GM18517 (cell line): ENCODE measurements around the gene SMPX.

Experiments used
- ATAC-seq: cut with Tn5 transposase; IDR thresholded peaks from one replicate; pipeline ENCODE4 v1.9.1; 2021; ENCODE audit warnings: mild to moderate bottlenecking, moderate library complexity; ENCODE audit not compliant: unreplicated experiment

The SMPX gene

DNA sequence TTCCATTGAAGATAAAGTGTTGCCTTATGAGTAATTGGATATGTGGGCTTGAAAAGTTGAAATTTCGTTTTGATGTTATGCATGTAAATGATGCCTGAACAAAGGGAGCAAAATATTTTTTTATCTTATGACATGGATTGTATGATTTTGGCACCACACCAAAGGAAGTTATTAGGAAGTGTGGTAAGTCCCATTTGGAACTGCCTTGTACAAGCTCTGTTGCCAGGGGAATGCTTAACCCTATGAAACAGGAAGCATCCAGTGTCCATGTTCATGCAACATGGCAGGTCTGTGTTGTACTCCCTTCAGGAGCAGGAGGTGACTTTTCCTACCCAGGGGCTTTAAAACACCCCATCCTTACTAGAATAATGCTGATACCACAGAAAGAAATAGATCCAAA, 13.2 kb downstream of the SMPX start:
- ATAC-seq, result no peak

DNA sequence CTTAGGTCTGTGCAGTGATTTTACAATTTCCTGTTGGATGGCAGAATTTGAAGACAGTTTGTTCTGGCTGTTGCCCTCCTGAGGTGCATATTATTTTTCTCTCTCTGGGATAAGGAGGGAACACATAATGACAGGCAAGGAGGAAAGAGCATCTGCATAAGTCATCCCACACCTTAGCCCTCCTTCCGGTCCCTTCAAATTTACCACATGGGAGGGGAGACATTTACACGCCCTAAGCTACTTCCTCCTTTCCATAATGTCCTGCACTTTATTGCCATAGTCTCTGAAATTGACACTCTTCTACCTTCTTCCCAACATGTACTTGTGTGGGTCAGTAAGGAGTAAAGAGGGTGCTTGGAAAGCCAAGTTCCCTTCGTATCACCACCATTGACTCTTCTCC, 13.9 kb downstream of the SMPX start:
- ATAC-seq, result no peak

DNA sequence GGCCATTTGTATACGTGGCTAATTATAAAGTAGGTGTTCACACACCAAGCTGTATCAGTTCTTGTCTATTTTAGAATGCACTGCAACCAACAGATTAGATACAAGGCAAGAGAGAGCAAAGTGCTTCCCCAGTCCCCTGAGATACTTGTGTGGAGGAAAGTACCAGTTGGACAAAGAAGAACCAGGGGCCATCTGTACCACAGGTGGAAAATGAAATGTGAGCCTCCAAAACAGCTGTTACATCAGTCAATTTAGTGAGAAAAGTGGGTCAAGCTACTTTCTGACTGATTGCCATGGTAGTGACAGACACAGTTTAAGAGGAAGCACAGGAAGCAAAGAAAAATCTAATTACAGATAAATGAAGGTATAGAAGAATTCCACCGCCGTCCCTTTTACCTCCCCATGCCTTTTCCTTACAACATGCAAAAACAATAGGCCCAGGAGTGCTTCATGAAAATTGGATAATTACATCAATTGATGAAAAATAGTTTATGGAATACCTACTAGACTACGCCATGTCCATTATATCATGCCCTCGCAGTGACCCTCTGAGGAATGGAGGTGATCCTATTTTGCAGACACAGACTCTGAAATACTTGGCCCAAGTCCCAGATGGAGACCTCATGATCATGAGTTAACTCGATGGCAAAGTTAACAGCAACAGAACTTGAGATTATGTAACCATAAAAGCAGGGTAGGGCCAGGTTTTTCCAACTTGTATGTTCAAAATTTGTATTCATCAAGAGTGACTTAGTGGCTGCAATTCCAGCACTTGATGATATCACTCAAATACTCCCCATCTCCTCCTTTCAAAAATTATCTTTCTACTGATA, 15.8 kb downstream of the SMPX start:
- ATAC-seq, result no peak

DNA sequence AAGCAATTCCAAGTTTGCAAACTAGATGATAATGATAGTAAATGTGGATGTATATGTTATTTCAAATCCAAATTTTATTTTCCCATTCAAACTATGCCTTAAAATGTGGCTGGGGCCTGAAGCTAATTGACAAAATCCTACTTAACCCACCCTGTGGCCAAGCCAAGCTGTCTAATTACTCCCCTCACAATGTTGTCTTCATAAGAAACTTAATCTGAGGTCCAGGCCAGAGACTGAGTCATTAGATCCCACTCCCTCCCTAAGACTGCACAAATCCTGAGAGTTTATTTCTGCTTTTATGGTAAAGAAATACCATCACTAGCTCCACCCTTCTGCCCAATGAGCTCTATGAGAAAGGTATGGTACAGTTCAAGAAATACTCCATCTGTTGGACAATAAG, 16.6 kb downstream of the SMPX start:
- ATAC-seq, result no peak

DNA sequence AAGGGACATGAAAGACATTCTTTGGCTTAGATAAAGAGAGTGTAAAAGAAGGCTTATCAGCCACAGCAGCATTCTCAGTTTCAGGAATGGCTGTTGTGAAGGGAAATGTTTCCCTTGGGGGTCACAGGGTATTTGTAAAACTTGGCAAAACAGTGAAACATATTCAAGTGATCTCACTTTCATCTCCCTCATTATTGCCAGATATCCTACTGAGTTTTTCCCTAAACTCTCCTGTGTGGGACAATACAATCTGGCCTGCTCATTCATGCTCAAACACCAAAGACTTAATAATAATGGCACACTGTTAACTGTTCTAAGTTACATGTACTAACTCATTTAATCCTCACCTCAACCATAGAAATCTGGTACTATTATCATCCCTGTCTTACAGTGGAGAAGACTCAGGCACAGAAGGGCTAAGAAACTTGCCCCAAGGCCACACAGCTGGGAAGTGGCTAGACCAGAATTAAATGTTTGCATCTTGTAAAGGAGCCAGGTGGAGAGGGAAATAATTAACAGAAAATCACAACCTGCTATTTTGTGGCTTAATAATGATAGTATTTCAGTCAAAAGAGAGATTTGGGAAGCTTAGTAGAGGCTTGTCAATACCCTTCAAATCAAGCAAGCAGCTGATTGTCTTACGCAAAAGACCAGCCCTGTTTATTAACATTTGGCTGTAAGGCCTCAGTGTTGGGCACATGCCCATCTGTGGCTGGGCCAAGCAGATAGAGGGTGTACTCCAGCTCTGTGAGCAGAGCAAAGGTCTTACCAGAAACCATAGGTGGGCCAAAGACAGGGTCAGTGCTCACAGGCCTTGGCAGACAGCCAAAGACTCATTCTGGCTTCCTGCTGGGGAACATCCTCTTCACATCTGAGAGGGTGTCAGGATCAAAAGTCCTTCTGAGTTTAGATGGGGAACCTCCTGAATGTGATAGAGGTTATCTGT, 17.3 kb downstream of the SMPX start:
- ATAC-seq, result no peak

DNA sequence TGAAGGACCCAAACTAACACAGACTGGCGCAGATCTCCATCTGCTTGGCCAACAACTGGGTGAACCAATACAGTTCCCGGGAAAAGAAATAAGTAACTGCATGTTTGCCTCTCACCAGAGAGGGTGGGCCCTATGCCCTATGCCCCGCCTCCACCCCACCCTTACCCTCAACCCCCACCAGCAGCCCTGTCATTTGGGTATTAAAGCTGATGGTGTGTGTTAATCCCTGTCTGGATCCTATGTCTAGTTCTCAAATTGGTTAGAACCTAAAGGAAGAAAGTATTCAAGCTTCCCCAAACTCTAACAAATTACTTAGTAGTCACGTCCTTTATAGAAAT, 19.0 kb downstream of the SMPX start:
- no peak for ATAC-seq

DNA sequence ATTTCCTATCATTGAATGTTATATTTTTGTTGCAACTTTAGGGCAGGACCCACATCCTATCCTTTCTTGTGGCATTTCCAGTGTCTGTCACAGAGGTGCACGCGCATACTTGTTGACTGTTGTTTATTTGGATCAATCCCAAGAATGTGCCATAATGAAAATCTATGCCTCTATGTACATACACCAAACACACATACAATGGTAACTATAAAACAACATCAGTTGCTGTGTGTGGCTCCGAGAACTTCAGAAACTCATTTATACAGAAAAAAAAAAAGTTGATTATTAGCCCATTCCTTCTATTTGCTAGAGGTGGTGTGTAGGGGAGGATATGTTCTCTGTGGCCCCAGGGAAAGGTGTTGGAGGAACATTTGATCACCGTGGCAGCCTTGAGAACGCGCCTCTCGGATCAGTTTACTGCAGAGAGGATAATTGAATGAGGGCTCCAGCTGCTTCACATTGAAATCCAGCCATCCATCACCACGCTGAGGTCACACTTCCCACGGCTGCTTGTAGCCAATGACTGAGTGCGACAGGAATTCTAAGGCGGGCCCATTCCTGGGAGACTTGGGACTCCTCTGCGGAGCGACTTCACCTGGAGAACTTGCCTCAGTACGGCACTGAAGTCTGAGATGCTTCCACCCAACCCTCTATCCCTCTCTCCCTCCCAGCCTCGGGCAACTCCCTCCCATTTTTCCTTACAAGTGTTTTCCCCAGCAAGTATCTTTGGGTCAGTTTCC, 19.5 kb downstream of the SMPX start:
- ATAC-seq, result no peak

DNA sequence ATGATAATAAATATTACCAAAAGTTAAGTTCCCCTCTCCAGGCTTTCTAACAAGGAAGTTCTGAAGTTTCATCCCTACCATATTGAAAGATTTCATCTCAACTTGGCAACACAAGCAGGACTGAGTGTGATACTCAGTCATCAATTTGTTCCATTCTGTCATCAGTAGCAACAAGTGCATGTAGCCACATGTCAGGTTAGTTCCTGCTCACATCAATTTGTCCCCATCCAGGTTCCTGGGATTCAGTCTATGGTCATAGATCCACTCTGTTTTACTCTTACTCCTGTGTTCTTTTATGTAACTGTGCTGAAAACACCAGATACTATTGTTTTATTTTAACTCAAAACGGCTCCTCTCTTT, 22.2 kb downstream of the SMPX start:
- no peak for ATAC-seq

DNA sequence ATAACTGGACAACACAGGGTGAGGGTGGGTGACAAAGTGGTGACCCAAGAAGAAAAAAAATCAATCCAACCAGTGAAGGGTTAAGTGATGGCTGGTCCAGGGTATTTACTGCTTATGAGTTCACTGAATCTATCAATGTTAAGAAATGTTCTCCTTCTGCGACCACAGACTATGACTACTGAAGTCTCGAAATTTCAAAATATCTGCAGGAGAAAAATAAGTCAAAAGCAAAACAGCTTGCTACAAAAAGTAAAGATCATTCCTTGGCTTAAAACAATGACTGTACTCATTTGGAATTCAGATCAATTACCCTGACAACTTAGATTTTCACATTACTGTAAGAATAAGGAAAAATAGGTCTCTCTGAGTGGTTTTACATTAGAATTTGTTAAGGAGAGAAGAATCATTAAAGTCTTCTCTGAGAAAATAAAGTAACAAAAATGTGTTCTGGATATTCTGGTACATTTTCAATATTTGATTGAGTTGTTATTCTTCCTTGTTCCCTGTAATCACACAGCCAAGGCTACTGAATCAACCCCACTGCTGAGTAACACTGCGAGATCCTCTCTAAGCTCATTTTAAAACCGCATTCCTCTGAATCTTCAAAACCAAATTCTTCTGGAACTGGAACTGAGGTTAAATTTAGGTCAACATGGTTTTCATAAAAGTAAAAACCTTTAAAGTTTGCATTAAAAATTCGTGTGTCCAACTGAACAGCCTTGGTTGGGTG, 22.7 kb downstream of the SMPX start:
- ATAC-seq, result no peak

DNA sequence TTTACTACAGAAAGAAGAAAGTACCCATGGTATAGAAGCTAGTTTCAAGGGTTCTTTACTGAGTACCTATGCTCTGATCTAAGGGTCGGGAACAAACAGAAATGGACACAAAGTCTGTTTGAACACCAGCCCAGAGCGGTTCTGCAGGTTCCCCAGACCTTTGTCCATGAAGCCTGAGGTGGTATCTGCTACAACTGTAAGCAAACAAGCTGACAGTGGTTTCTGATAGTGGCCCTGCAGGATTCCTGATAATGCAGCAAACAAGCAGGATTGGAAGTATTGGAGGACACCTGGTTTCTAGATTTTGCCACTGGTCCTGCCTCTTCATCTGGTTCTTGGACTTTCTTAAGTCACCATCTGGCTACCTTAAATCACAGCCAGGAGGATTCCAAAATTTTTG, 23.7 kb downstream of the SMPX start:
- ATAC-seq, result no peak

DNA sequence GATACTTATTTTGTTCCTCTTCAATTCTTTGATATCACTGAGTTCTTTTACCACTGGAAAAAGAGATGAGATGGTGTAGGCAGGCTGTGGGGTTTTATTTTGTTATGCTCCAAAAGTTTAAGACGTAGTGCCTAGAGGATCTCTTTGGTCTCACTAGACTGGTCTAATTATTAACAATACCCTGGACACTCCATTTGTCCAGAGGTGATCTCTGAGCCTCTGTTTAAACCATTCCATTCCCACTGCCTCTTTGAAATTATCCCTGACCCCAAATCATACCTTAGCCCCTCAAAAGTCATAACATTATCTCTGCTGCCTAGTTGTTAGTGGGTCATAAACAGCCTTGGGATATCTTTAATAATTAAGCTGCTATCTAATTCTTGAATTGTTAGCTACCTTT, 24.2 kb downstream of the SMPX start:
- no peak for ATAC-seq

DNA sequence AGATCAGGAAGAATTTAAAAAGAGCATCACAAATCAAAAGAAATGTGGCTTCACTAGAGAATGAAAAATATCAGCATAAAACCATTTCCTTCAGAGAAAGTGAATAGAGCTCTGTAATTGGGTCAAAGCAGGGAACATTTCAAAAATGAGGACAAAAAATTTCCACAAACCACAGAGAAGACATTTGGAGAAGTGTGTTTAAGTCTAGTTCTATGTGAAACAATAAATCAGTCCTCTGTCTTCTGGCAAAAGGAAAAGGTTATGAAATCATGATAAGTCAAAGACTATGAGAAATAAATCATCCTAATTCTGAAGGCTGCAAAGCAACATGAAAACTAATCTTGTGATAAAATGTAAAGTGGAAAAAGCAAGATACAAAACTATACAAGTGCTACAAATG, 27.9 kb downstream of the SMPX start:
- no peak for ATAC-seq

DNA sequence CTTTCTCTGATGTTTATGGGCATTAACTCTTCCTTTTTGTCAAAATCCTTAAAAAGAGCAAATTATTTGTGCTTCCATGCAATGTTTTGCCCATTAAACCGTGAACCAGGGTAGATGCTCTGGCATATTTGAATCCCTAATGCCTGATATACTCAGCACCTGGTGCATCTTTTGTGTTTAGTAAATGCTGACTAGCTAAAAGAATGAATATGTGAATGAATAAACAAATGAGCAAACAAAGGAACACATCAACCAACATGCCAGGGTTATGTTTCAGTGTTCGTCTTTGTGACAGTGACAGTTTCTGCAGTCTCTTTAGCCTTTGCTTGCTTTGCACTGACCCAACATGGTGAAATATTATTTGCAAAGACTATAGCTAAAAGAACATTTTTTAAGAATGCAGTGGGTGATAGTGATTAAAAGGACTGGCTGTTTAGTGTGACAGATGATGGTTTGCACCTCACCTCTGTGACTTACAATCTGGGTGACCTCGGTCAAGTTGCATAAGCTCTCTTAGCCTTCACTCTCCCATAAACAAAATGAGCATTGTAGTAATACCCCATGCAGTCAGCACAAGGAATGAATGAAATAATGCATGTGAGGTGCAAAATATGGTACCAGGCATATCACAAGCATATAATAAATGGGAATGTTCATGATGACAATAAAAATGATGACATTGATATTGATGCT, 29.5 kb downstream of the SMPX start:
- ATAC-seq, result no peak

DNA sequence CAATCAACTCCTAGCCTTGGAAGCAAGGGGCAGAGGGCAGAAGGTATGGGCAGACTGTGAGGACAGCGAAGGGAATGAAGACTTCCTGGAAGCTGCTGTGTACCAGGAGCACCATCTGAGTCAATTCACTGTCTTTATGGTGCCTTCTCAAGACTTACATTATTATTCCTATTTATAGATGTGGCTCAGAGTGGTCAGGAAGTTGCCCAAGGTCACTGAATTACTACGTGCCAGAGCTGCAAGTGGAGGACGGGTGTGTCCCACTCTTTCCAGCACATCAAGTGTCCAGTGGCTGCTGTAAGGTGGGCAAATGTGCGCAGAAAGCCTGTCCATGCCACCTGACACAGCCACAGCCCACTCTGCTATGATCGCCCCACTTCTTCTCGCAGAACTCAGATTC, 32.0 kb downstream of the SMPX start:
- ATAC-seq, result no peak

DNA sequence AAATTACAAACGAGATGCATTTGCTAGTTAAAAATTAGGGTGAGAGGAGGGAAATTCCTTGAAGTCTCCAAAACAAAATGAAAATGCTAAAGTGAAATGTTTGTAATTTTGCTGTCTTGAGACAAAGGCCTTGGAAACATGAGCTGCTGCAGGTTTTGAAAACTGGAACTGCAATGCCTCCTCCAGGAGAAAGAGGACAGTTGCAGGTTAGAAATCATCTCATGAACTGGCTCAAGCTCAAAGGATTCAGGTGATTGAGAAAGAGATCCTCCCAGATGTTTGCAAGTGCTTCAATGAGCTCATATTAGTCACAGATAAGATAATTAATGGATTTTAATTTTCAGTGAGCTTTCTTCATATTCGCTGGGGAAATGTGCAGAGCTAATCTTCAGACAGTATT, 32.4 kb downstream of the SMPX start:
- ATAC-seq, result no peak

DNA sequence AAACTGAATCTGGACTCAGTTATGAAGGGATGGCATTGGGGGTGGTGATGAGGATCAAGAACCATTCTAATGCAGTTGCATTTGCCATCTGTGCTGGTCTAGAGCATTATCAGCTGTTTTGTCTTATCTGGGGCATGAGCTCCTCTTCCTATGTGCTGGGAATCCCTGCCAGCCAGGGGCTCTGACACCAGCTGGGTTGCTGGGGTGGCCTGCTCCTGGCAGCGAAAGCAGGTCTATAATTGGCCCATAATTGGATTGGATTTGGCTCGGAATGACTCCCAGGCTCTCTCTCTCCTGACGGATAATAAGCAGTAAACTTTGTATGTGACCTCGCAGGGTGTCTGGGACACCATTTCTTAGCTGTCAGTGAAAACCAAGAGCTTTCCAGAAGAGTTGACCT, 34.1 kb downstream of the SMPX start:
- no peak for ATAC-seq

DNA sequence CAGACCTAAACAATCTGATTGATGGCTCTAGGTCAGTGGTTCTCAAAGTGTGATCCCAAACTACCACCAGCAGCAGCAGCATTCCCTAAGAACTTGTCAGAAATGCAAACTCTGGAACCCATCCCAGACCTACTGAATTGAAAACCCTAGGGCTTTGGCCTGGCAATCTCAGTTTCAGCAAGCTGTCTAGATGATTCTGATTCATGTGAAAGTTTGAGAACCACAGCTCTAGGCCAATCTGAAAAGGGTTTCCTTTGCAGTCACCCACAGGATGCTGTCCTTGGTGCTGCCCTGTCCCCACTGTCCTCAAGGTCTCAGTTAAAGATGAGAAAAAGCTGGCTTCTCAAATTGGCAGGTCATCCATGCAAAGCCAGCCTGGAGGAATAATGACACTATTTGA, 34.8 kb downstream of the SMPX start:
- no peak for ATAC-seq

DNA sequence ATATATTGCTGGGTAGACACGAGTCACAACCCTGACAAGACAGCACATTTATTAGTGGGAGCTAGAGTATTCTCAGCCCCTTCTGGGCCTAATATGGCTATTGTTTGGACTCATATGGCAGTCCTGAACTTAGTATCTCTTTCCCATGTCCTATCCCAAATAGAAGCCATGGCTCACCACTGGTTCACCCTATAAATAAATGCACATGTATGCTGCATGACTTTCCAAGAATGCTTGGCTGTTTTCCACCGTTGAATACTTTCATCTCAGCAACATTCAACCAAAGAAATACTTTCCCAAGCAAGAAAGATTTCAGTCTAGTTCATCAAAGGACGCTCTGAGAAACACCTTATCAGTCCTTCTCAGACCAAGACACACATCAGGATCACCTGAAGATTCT, 36.7 kb downstream of the SMPX start:
- no peak for ATAC-seq

DNA sequence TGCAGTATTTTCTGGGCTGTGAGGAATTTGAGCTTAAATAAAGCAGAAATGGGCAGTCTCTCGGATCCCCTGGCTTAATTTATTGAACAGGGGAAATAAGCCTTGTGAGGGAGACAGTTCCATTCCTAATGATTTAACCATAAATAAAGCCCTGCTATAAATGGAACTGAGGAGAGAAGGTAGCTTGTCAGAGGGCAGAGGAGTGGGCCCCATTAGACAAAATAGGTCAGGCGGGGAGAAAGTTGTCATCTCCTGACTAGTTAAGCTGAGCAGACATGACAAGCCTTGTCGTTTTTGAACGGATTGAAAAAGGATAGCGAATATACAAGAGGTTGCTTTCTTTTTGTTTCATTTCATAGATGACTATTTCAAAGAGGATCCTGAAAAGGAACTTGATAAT, 39.3 kb downstream of the SMPX start:
- ATAC-seq, result no peak

DNA sequence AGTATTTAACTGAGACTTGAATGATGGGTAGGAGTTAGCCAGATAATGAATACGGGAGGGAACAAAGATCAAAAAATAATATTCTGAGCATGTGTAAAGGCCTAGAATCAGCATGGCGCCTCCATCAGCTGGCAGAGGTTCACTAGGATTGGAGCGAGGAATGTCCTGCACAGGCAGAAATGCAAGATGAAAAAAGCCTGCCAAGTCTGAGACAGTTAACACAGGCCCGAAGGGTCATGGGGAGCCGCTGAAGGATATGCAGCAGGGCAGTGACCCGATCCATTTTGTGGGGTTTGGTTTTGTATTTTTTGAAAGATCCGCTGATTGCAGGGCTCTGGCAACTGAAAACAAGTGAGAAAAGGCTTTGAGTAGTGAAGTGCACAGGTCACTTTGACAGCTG, 40.1 kb downstream of the SMPX start:
- no peak for ATAC-seq
